NCI-H1694 (cell line): ENCODE data around the gene PAK6.

Experiments used
- DNase-seq: peaks from one replicate; lab custom pipeline; 2025; lab: John Stamatoyannopoulos, UW

PAK6 gene

GRCh38 chr15:40238532-40239403 is at the start of gene PAK6:
Gene PAK6, plus strand, starts transcription at chr15:40239063. Its CDS starts 25,723 bp downstream, at chr15:40264786.
- peak; percentile 19 for DNase-seq

DNA sequence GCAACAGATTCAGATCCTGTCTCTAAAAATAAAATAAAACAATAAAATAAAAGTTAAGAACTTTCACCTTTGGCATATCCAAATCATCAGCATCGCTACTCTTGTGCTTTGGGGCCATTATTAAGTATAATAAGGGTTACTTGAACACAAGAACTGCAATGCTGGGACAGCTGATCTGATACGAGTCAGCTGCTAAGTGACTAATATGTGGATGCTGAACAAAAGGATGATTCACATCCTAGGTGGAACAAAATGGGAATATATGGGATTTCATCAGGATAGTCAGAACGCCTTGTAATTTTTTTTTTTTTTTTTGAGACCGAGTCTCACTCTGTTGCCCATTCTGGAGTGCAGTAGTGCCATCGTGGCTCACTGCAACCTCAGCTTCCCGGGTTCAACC is 48.3 kb upstream of the PAK6 start:
- DNase-seq: no peak

DNA sequence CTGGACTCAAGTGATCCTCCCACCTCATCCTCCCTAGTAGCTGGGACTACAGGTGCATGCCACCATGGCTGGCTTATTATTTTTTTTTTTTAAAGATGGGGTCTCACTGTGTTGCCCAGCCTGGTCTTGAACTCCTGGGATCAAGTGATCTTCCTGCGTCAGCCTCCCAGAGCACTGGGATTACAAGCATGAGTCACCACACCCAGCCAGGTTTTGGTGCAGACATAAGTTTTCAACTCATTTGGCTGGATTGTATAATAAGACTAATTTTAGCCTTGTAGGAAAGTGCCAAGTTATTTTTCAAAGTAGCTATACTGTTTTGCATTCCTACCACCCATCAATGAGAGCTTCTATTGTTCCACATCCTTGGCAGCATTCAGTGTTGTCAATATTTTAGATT is 45.9 kb upstream of the PAK6 start:
- no peak for DNase-seq

- no peak for DNase-seq
Measured at GRCh38 chr15:40197434-40197833, 41.4 kb upstream of the PAK6 start.

GRCh38 chr15:40198355-40199085 is 40.3 kb upstream of the PAK6 start:
- DNase-seq: no peak

DNA sequence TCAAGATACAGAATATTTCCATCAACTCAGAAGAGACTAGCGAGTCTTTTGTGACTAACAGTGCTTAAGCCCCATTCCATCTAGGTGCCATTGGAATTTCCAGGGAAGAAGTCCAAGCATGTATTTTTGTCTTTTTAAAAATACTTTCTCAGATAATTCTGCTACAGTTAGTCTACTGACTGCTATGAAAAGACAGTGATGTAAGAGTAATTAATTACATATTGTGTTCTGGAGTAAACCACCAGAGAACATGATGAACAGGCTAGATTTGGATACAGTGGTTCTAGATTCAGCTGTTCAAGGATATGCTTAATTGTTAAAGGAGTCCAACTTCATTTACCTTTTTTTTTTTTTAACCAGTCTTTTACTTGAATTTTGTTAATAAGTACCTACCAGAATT is 34.8 kb upstream of the PAK6 start:
- no peak for DNase-seq

- DNase-seq: peak; percentile 64
Measured at GRCh38 chr15:40217166-40217824, 21.6 kb upstream of the PAK6 start.

GRCh38 chr15:40219801-40220200 is 19.1 kb upstream of the PAK6 start:
- no peak for DNase-seq

GRCh38 chr15:40222131-40222530 is 16.7 kb upstream of the PAK6 start:
- no peak for DNase-seq

DNA sequence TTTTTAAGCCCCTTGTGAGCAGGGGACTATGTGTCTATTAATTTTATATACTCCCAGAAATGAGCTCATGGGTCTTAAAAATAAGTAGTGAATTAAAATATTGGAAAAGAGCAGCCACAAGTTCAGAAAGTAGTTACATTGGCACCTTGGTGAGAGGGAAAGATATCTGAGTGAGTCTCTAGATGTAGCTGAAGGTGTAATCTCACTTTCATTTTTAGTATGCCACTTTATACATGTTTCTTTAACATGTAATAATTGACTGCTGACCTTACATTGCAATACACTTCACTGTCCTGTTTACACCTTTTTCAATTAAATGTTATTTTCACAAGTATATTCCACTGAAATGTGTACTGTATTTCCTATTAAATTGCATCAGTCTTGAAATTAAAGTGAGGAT is 12.1 kb upstream of the PAK6 start:
- DNase-seq: no peak

DNA sequence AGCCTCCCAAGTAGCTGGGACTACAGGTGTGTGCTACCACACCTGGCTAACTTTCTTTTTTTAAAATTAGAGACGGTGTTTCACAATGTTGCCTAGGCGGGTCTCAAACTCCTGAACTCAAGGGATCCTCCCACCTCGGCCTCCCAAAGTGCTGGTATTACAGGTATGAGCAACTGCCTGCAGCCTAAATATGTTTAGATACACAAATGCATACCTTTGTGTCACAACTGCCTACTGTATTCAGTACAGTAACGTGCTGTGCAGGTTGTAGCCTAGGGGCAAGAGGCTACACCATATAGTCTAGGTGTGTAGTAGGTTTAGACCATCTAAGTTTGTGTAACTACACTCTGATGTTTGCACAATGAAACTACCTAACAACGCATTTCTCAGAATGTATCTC is 9.5 kb upstream of the PAK6 start:
- no peak for DNase-seq

DNA sequence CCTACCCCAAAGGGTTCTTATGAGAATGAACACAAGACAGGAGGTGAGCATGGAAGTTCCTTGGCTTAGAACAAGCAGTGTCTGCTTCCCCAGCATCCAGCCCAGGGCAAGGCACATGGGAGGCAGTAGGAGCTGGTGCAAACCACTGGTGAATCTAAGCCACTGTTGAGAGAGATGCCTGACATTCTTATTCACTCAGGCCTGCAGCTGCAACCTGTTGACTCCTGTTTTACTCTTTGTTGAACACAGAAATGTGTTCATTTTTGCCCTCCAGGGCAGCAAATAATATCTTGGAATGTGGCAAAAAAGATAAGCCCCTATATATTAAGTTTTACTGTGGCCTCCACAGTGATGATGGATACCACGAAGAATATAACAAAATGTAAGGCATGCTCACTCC is 8.9 kb upstream of the PAK6 start:
- no peak for DNase-seq

GRCh38 chr15:40232625-40233070 is 6.2 kb upstream of the PAK6 start:
- DNase-seq: no peak

GRCh38 chr15:40233727-40234577 is 4.9 kb upstream of the PAK6 start:
- DNase-seq: no peak

- no peak for DNase-seq
Measured at GRCh38 chr15:40234783-40235182, 4.1 kb upstream of the PAK6 start.

DNA sequence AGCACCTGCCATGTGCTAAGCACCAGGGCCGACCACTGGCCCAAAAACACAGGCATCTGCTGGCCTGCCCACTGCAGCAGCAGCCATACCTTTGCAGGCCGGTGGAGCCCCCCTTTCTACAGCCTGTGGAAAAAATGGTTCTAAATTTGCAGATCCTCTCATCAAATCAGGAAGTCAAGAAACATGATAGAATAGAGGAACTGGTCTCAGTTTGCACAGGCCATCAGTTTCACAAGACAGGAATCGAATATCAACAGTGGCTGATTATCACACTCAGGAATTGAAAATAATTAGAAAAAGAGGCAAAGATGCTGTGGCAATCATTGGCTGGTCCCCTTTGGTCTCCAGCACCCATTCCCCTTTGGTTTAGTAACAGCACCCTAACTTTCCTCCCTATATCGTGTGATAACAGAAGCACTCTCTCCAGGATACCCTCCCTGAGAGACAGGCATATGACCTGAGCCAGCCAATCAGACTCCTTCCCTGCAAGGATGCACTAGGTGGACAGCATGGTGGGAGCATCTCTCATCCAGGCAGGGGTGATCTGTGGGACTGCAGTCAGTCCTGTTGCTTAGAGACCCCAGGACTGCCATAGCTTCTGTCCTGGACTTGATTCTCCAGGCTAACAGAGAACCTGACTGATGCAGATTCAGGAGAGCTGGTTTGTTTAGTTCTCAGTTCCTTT is 3.5 kb upstream of the PAK6 start:
- DNase-seq: no peak

DNA sequence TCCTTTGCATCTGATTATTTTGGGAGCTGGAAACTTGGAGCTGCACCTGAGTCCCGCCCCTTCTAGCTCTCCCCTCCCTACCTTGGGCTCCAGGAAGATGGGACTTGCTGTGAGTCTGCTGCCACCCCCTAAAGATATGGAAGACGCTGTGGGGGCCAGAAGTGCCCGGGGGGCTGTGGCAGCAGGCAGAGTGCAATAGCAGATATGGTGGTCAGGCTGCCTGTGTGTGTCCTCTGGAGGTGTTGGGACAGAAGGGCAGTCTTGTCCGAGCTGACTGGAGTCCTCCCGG is 485 bp downstream of the PAK6 start:
- no peak for DNase-seq

- no peak for DNase-seq
Measured at GRCh38 chr15:40239693-40240618, 1.1 kb downstream of the PAK6 start.

DNA sequence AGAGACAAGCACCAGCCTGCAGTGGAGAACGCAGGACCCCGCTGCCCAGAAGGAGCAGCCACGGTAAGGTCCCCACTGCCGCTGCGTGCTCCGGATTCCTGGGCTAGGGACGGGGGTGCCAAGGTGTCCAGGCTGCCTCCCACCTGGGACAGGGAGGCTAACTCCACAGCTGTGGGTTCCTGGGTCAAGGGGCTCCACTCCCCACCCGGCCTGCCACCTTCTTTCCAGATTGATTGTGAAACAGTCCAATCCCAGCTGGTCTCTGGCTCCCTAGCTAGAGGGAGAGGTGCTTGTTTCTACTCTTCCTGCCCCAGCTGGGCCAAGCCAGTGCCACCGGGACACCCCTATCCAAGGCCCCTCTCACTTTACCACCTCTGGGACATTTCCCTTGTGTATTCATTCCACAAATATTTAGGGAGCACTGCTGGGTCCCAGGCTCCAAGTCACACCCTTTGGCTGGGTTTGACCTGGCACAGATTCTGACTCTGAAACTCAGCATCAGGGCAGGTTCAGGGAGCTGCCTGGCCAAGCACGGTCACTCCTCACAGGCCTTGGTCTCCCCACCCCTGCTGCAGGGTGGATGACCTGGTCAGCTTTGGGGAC is 1.9 kb downstream of the PAK6 start:
- no peak for DNase-seq
